Anterior cingulate cortex (tissue), 58 donors: ENCODE data around the gene FRMD4A.
A peak's percentile ranks its signal among the peaks of the same experiment; 100 is the strongest.
"Not testable (repeated sequence)": the region's sequence is repeated elsewhere in the genome, so short reads cannot be mapped to it uniquely, and the experiment has no call there.

ENCODE experiments used
- DNase-seq, 58 donors: peaks; one replicate each; lab custom pipeline; 2025; lab: John Stamatoyannopoulos, UW

Gene FRMD4A

DNA sequence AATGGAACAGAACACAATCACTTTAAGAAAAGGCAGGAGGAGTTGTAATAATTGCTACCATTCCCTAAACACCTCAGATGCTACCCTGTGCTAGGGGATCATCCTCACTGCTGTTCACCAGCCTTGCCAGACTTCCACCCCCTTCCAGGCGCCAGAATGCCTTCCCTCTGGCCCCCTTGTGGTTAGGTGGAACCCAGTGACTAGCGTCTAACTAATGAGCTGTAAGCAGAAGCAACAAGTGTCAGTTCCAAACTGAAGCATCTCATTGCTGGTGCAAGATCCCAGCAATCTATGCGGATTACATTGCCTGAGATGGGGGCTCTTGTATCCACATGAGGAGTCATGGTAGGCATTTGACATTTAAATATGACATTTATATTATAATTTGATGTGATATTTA lies 86.6 kb downstream of the FRMD4A start:
- DNase-seq: no peak

DNA sequence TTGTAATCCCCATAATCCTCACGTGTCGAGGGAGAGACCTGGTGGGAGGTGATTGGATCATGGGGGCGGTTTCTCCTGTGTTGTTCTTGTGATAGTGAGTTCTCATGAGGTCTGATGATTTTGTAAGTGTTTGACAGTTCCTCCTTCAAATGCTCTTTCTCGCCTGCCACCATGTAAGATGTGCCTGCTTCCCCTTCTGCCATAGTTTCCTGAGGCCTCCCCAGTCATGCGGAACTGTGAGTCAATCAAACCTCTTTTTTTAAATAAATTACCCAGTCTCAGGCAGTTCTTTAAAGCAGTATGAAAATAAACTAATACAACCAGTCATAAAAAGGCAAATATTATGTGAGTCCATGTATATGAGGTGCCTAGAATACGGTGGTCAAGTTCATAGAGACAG lies 87.5 kb downstream of the FRMD4A start:
- no peak for DNase-seq

GRCh38 chr10:14241196-14241595 lies 89.5 kb downstream of the FRMD4A start:
- DNase-seq: no peak

DNA sequence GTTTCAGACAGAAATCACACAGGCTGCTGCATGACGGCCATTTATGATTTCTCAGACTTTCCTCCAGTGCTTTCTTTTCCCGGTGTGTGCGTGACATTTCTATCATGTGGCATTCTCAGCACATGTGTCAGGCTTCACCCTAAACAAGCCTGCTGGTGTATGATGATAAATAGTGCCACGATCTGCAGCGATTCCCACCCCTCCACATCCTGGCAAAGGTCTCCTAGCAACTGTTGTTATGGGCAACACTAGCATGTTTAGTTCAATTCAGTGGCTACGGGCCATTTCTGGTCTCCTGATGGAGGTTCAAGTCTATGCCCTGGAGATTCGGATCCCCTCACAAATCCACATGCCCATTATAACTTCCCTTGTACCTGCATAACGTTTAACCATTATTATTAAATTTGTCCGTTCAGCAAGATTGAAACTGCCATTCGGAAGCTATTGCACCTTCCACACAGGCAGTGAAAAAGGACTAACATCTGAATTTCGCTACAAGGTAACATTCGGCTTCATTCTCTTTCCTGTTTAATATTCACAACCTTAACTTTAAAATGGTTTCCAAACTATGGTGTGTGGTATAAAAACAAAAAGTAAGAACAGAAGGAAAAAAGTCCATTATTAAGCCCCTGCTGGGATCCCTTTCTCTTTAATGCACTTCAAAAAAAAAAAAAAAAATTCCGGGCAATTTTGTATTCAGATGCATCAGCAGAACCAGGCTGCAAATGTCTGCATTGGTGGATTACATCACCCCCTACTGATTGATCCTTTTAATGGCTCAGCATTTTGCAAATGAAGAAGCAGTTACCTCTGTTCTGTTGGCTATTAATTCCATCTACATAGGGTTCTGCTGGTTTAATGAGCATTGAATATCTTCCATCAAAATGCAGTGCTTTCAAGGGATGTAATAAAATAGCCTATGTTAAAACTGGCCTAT lies 90.2 kb downstream of the FRMD4A start:
- peak in 10 of 58 donors; percentile 16 to 61 (median 30) for DNase-seq

- not testable (repeated sequence) for DNase-seq
Measured at GRCh38 chr10:14238659-14239058, 92.1 kb downstream of the FRMD4A start.

DNA sequence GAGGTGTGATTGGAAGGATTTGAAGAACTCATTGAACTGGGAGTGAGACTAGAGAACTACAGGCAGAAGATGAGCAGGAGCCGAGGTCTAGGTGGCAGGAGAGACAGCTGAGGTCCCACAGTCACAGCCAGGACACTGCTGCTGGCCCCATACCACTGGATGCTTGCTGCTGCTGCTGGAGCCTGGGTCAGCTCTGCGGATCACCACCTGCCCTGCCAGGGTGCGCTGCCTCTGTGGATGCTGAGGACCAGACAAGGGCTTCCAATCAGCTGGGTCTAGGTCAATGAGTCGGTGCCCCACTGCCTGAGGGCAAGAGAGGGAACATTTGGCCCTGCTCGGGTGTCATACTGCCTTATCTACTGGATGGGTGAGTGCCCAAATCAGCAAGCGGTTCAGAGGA lies 94.4 kb downstream of the FRMD4A start:
- DNase-seq: no peak

DNA sequence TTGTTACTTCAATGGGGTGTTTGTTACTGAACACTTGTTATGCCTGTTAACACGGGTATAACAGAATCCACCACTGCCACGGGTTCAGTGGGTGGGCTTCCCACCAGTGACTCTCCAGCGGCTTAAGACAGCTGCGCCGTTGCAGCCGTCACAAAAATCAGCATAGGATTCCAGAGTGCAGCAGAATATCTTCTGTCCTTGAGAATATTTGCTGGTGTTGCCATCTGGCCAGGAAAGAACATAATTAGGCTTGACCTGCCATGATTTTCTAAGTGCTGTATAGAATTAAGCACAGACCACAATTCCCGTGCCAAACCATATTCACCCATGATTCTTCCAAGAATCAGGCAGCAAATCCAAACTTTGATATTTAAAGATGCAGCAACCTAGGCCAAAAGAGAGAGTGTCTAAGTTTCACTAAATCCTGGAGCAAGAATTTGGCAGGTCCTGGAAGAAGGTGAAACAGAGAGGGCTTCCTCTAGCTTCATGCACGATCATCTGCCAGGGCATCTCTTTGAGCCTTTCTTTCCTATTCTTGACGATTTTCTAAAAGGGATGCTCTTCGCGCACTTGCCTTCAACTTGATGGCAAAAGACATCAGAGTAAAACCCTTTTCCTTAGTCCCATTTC lies 95.0 kb downstream of the FRMD4A start:
- DNase-seq: no peak

DNA sequence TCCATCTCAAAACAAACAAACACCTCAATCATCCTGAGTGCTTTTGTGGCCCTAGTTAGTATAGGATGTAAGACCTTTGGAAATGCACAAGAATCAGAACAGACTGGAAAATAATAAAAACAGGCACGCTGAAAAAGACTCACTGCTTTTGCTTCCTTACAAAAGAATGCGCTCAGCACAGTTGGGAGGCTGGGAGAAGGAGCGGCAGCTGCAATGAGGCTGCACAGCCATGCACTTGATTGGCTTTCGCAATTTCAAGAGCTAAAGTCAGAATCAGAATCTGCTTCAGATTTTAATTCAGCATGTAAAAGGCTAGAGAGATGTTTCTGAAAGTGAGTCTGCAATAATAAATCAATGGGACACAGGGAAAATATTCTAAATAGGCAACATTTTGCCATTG lies 97.2 kb downstream of the FRMD4A start:
- peak in 2 of 58 donors; percentile 4 to 7 for DNase-seq

DNA sequence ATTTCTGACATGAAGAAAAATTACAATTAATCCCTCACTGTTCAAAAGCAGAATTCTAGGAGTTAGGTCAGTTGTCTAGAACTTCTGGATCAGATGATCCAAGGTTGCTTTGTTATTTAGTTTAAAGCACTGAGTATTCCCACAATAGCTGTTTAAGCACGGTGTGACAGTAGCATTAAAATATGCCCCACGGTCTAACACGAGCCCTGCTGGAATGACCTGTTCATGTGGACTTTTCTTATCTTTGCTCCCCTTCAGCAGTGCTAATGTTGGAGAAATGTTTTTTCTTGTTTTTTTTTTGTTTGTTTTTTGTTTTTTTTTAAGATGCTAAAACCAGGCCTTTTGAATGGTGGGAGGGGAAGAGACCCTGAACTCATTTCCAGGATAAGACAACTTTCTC lies 101.9 kb downstream of the FRMD4A start:
- not testable (repeated sequence) for DNase-seq

DNA sequence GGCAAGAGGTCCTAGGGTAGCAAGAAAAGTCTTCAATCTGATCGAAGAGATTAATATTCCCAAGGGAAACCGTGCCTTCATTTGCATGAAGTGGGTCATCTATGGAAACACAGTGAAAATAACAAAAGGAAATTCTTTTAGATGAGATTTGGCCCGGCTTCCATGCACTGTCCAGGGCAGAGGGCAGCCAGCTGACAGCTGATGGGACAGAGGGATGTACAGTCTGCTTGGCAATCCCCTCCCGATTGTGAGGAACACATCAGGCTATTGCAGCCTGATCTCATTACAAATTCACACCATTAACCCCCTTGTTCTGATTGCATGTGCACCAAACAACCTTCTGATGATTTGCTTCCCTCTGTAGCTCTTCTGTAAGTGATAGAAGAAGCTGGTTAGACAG lies 105.3 kb downstream of the FRMD4A start:
- peak in 8 of 58 donors; percentile 5 to 30 (median 18) for DNase-seq

GRCh38 chr10:14220026-14220425 lies 110.7 kb downstream of the FRMD4A start:
- DNase-seq: no peak

- no peak for DNase-seq
Measured at GRCh38 chr10:14219411-14219810, 111.3 kb downstream of the FRMD4A start.

- no peak for DNase-seq
Measured at GRCh38 chr10:14215641-14216040, 115.1 kb downstream of the FRMD4A start.

DNA sequence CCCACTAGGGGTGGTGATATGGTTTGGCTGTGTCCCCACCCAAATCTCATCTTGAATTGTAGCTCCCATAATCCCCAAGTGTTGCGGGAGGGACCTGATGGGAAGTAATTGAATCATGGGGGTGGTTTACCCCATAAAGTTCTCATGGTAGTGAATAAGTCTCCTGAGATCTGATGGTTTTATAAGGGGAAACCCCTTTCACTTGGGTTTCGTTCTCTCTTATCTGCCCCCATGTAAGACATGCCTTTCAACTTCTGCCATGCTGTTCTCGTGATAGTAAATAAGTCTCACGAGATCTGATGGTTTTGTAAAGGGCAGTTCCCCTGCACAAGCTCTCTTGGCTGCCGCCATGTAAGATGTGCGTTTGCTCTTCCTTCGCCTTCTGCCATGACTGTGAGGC lies 117.0 kb downstream of the FRMD4A start:
- DNase-seq: not testable (repeated sequence)

DNA sequence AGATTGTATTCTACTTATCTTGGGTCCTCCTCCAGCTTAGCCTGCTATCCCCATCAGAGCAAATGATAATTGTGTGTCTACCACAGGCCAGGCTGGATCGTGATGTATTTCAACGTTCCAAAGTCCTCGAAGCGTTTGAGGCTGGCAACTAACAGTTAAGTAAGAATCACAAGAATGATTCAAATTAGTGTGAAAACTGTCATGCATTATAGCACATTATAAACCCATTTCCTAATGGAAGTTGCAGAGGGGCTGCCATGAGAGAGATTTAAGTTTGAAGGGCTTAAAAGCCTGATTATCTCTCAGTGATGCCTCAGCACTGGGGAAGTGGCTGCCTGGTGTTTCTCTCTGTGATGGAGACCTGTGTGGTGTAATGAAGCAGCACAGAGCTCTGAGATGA lies 119.1 kb downstream of the FRMD4A start:
- DNase-seq: no peak

GRCh38 chr10:14208231-14208630 lies 122.5 kb downstream of the FRMD4A start:
- no peak for DNase-seq

- no peak for DNase-seq
Measured at GRCh38 chr10:14205233-14205632, 125.5 kb downstream of the FRMD4A start.

DNA sequence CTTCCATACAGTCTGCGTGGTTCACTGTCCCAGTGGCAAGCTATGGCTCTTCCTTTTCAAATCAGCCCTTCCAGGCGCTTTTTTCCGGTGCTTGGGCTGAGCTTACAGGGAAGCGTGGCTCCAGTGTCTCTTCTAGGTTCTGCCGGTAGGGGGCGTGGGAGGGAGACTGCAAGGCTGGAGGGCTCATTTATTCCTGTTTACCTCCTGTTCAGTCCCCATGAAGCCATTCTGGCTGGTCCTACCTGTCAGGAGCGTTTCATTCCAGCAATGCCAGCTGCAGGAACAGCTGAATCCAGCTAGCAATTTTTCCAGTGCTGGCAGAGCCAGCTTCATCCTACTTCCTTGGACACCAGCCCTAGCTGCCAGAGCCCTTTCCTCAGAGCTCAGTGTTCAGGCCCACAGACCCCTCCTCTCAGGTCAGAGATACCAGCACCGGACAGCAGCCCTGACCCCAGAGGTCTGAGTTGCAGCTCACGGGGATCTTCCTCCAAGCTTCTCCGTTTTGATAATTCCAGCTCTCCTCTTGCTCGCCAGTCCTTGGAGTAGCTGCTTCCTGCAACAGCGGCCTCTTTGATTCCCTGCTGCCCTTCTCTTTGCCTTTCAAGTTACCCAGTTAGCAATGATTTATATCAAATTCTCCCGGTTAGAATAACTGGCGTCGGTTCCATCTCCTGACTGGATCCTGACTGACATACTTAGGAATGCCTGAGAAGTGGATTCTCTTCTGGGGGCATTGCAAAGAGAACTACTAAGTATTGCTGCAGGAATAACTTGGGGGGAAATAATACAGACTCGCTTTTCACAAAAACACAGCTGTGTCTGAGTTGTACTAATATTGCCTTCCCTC lies 129.8 kb downstream of the FRMD4A start:
- no peak for DNase-seq

DNA sequence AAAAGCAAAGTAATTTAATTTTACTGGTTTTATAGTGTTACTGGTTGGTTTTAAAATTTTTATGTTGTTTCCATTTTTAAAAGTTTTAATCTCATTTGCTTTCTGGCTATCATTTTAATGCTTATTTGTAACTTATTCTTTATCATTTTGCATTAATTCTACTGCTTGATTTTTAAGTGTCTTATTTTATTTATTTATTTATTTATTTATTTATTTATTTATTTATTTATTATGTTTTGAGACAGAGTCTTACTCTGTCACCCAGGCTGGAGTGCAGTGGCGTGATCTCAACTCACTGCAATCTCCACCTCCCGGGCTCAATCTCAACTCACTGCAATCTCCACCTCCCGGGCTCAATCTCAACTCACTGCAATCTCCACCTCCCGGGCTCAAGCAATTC lies 131.6 kb downstream of the FRMD4A start:
- DNase-seq: not testable (repeated sequence)

DNA sequence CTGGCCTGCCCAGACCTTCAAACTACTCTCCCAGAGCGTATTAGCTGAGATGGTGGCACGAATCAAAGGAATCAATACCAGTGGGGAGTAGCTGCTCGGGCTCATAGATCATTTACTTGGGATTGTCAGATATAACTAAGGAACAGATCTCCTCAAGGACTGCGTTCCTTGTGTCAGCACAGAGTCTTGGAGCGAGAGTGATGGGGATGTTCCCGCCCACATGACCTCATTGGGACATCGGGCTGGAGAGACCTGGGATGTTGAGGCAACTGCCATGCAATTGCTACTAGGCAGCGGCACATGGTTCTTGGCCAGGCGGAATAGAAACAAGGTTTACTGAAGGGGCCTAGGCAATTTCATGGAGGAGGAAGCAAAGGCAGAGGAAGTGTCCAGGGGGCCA lies 132.6 kb downstream of the FRMD4A start:
- no peak for DNase-seq

GRCh38 chr10:14196113-14196512 lies 134.6 kb downstream of the FRMD4A start:
- DNase-seq: no peak
